GM12801 (cell line): ENCODE data around the gene CHRNB1.

Source experiments
- CTCF ChIP-seq: IDR thresholded peaks from one replicate; pipeline ENCODE4 v1.5.1; 2011; ENCODE audit warnings: control low read depth; ENCODE audit not compliant: insufficient read length; ENCODE audit errors: extremely low read depth

CHRNB1 gene

GRCh38 chr17:7448461-7448860 is 3.6 kb downstream of the CHRNB1 start:
- TF ChIP-seq CTCF: no peak

- no peak for TF ChIP-seq CTCF
Measured at GRCh38 chr17:7459961-7460545, 15.2 kb downstream of the CHRNB1 start.

- no peak for TF ChIP-seq CTCF
Measured at GRCh38 chr17:7460850-7461660, 16.2 kb downstream of the CHRNB1 start.

GRCh38 chr17:7462474-7463371 is 17.9 kb downstream of the CHRNB1 start:
- no peak for TF ChIP-seq CTCF

- TF ChIP-seq CTCF: no peak
Measured at GRCh38 chr17:7463372-7463846, 18.5 kb downstream of the CHRNB1 start.

- no peak for TF ChIP-seq CTCF
Measured at GRCh38 chr17:7464081-7464480, 19.2 kb downstream of the CHRNB1 start.

- no peak for TF ChIP-seq CTCF
Measured at GRCh38 chr17:7465597-7466275, 20.9 kb downstream of the CHRNB1 start.
